HepG2 (cell line): ENCODE measurements around the gene CHCHD6. TPM values are rescaled to one million over a fixed set of nuclear protein-coding genes. Genes with fewer than 3 reads are reported as not detected.

Source experiments
- KAT8 ChIP-seq: IDR thresholded peaks from 2 replicates; pipeline ENCODE4 v1.6.1; 2016; ENCODE audit warnings: missing genetic modification reagents, missing compliant biosample characterization
- MYC ChIP-seq: sonication (generic); formaldehyde crosslinking; IDR thresholded peaks from 2 replicates; pipeline ENCODE4 v1.9.0; 2021; ENCODE audit warnings: missing genetic modification reagents, borderline replicate concordance
- PHF21A ChIP-seq: sonication (generic); formaldehyde crosslinking; IDR thresholded peaks from 2 replicates; pipeline ENCODE4 v1.5.0; 2020; ENCODE audit warnings: mild to moderate bottlenecking, missing genetic modification reagents
- THAP11 ChIP-seq: IDR thresholded peaks from 2 replicates; pipeline ENCODE4 v1.6.1; 2016; ENCODE audit warnings: missing biosample characterization, missing genetic modification reagents
- ZNF616 ChIP-seq: sonication (generic); formaldehyde crosslinking; IDR thresholded peaks from 2 replicates; pipeline ENCODE4 v1.5.0; 2020; ENCODE audit warnings: low read depth, mild to moderate bottlenecking, missing genetic modification reagents
- ZNF773 ChIP-seq: sonication (generic); formaldehyde crosslinking; IDR thresholded peaks from 2 replicates; pipeline ENCODE4 v1.4.0; 2020; ENCODE audit warnings: missing genetic modification reagents, borderline replicate concordance
- polyA plus RNA-seq, 8 experiments: library from polyadenylated mRNA; depleted of rRNA in 3 of 8; stranded (reverse) in 7 of 8; unstranded in 1 of 8; fragments of >200 nt; fragmentation: Illumina TruSeq in 4 of 8; extraction: Trizol in 4 of 8; gene quantifications; 2 replicates each; pipeline versions ENCODE4 v1.2.1 to v1.2.3, GENCODE V29; 2011 to 2016; ENCODE audit warnings: low read depth in 4 of 8, missing spikeins in 1 of 8, mixed read lengths in 1 of 8; ENCODE audit not compliant: insufficient read depth in 1 of 8
- total RNA-seq, 5 experiments: library from RNA; depleted of rRNA; stranded (reverse); fragments of >200 nt; fragmentation: Illumina TruSeq; extraction: Trizol; gene quantifications; 2 replicates each; pipeline ENCODE4 v1.2.3, GENCODE V29; 2016; ENCODE audit warnings: low read depth in 1 of 5
- TF ChIP-seq, protein P1 (sequence below), 2 experiments: sonication (generic) in 1 of 2; formaldehyde crosslinking in 1 of 2; IDR thresholded peaks; 2 replicates each; pipeline versions ENCODE4 v1.6.1 to v1.9.0; 2014 to 2022; ENCODE audit warnings: antibody characterized with exemption in 1 of 2, borderline replicate concordance in 1 of 2, inconsistent platforms in 1 of 2, low read depth in 1 of 2, missing genetic modification reagents in 1 of 2
- TF ChIP-seq, protein P2 (sequence below): sonication (generic); formaldehyde crosslinking; IDR thresholded peaks from 2 replicates; pipeline ENCODE4 v1.4.0; 2020; ENCODE audit warnings: missing genetic modification reagents
- TF ChIP-seq, protein P3 (sequence below): sonication (generic); formaldehyde crosslinking; IDR thresholded peaks from 2 replicates; pipeline ENCODE4 v1.5.1; 2020; ENCODE audit warnings: mild to moderate bottlenecking, missing genetic modification reagents, borderline replicate concordance
- TF ChIP-seq, protein P4 (sequence below): fragments of 450-650 bp; IDR thresholded peaks from 2 replicates; pipeline ENCODE4 v1.6.1; 2017; ENCODE audit warnings: mild to moderate bottlenecking
- TF ChIP-seq, protein P5 (sequence below): sonication (generic); formaldehyde crosslinking; IDR thresholded peaks from 2 replicates; pipeline ENCODE4 v1.4.0; 2020; ENCODE audit warnings: missing genetic modification reagents, low read depth, mild to moderate bottlenecking, borderline replicate concordance

The CHCHD6 gene
- total and polyA plus RNA-seq, 2 of the 13 experiments (the other 11 are each of a cell fraction or from before 2014, with no cell fraction given): 20.3 to 20.8 TPM

DNA sequence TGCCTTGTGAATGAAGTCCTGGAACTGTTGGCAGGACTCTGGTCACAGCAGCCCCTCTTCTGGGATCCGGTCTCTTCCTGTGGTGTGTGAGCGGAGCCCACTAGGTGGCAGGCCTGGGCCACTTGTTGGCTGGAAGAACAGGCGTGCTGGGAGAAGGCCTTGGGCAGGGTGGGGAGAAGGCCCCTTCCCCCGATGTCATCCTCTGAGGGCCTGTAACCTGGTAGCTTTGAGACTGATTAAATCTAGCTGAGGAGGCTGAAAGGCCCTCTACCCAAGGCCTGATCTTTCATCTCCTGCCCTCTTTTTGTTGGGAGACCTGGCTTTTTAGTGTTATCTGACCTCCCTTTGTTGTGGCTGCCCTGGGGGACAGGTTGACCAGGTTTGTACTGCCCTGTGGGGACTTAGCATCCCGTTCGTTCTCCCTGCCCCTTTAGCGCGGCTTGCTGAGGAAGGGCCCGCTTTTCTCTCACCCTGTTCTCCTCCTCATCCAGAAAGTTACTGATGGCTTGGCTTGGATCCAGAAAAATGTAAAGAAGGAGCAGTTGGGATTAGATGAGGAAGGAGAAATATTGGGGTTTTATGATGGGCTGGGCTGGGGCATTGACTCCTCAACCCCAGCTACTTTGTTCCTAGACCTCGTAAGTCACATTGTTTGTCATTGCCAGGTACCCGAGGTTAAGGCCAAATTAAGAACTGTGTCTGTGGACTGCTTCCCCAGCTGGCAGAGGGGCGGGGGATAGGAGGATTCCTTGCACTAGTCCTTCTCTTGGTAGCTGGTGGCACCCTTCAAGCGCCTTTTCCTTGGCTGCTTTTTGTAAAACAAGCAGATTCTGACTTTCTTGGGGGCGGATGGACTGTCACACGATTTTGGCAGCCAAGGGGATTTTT, 48.5 kb downstream of the CHCHD6 start (continued):
- TF ChIP-seq, protein P1, sequence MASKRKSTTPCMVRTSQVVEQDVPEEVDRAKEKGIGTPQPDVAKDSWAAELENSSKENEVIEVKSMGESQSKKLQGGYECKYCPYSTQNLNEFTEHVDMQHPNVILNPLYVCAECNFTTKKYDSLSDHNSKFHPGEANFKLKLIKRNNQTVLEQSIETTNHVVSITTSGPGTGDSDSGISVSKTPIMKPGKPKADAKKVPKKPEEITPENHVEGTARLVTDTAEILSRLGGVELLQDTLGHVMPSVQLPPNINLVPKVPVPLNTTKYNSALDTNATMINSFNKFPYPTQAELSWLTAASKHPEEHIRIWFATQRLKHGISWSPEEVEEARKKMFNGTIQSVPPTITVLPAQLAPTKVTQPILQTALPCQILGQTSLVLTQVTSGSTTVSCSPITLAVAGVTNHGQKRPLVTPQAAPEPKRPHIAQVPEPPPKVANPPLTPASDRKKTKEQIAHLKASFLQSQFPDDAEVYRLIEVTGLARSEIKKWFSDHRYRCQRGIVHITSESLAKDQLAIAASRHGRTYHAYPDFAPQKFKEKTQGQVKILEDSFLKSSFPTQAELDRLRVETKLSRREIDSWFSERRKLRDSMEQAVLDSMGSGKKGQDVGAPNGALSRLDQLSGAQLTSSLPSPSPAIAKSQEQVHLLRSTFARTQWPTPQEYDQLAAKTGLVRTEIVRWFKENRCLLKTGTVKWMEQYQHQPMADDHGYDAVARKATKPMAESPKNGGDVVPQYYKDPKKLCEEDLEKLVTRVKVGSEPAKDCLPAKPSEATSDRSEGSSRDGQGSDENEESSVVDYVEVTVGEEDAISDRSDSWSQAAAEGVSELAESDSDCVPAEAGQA (IDR thresholded peaks at IDR 0.05; ENCODE audit: low read depth): no peak
- TF ChIP-seq, protein P1 (CRISPR knock-in tag; IDR thresholded peaks at IDR 0.05; ENCODE audit: borderline replicate concordance): no peak
- TF ChIP-seq MYC (peak; percentile 34; the same call in 1 of the 2 replicates), KAT8 (CRISPR knock-in tag) (0 out of 2 replicates have a peak, but pooled peaks have one; percentile 19), PHF21A (no peak), ZNF616 (no peak), THAP11 (0 out of 2 replicates have a peak, but pooled peaks have one; percentile 45), ZNF773 (no peak)
- TF ChIP-seq, protein P2, sequence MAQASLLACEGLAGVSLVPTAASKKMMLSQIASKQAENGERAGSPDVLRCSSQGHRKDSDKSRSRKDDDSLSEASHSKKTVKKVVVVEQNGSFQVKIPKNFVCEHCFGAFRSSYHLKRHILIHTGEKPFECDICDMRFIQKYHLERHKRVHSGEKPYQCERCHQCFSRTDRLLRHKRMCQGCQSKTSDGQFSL: no peak
- TF ChIP-seq, protein P3, sequence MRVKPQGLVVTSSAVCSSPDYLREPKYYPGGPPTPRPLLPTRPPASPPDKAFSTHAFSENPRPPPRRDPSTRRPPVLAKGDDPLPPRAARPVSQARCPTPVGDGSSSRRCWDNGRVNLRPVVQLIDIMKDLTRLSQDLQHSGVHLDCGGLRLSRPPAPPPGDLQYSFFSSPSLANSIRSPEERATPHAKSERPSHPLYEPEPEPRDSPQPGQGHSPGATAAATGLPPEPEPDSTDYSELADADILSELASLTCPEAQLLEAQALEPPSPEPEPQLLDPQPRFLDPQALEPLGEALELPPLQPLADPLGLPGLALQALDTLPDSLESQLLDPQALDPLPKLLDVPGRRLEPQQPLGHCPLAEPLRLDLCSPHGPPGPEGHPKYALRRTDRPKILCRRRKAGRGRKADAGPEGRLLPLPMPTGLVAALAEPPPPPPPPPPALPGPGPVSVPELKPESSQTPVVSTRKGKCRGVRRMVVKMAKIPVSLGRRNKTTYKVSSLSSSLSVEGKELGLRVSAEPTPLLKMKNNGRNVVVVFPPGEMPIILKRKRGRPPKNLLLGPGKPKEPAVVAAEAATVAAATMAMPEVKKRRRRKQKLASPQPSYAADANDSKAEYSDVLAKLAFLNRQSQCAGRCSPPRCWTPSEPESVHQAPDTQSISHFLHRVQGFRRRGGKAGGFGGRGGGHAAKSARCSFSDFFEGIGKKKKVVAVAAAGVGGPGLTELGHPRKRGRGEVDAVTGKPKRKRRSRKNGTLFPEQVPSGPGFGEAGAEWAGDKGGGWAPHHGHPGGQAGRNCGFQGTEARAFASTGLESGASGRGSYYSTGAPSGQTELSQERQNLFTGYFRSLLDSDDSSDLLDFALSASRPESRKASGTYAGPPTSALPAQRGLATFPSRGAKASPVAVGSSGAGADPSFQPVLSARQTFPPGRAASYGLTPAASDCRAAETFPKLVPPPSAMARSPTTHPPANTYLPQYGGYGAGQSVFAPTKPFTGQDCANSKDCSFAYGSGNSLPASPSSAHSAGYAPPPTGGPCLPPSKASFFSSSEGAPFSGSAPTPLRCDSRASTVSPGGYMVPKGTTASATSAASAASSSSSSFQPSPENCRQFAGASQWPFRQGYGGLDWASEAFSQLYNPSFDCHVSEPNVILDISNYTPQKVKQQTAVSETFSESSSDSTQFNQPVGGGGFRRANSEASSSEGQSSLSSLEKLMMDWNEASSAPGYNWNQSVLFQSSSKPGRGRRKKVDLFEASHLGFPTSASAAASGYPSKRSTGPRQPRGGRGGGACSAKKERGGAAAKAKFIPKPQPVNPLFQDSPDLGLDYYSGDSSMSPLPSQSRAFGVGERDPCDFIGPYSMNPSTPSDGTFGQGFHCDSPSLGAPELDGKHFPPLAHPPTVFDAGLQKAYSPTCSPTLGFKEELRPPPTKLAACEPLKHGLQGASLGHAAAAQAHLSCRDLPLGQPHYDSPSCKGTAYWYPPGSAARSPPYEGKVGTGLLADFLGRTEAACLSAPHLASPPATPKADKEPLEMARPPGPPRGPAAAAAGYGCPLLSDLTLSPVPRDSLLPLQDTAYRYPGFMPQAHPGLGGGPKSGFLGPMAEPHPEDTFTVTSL (CRISPR knock-in tag): no peak
- TF ChIP-seq, protein P4, sequence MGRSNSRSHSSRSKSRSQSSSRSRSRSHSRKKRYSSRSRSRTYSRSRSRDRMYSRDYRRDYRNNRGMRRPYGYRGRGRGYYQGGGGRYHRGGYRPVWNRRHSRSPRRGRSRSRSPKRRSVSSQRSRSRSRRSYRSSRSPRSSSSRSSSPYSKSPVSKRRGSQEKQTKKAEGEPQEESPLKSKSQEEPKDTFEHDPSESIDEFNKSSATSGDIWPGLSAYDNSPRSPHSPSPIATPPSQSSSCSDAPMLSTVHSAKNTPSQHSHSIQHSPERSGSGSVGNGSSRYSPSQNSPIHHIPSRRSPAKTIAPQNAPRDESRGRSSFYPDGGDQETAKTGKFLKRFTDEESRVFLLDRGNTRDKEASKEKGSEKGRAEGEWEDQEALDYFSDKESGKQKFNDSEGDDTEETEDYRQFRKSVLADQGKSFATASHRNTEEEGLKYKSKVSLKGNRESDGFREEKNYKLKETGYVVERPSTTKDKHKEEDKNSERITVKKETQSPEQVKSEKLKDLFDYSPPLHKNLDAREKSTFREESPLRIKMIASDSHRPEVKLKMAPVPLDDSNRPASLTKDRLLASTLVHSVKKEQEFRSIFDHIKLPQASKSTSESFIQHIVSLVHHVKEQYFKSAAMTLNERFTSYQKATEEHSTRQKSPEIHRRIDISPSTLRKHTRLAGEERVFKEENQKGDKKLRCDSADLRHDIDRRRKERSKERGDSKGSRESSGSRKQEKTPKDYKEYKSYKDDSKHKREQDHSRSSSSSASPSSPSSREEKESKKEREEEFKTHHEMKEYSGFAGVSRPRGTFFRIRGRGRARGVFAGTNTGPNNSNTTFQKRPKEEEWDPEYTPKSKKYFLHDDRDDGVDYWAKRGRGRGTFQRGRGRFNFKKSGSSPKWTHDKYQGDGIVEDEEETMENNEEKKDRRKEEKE: no peak
- TF ChIP-seq, protein P5, sequence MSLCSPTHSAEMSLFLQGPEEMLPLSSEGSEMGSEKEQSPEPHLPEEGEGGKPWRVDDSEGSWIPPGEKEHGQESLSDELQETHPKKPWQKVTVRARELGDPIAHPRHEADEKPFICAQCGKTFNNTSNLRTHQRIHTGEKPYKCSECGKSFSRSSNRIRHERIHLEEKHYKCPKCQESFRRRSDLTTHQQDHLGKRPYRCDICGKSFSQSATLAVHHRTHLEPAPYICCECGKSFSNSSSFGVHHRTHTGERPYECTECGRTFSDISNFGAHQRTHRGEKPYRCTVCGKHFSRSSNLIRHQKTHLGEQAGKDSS: peak; percentile 66; the same call in 1 of the 2 replicates
